ENCODE results near the gene ANKRD34A.

GRCh38 chr1:145956781-145957442 lies 7.5 kb downstream of the ANKRD34A start:
- no peak for TF ChIP-seq EP300 (IDR thresholded peaks at IDR 0.05; ENCODE audit: borderline replicate concordance in 1 of 2, low read depth in 2 of 2, low read length in 2 of 2)
- TF ChIP-seq YY1 (IDR thresholded peaks at IDR 0.05; ENCODE audit: low read depth, low read length) = no peak
- TF ChIP-seq CTCF (IDR thresholded peaks at IDR 0.05; ENCODE audit: control extremely low read depth in 1 of 3, insufficient read depth in 1 of 3, low read depth in 1 of 3, low read length in 3 of 3) = no peak
- TF ChIP-seq GTF2F1 (IDR thresholded peaks at IDR 0.05; ENCODE audit: borderline replicate concordance, low read depth, low read length) = no peak
- no peak for TF ChIP-seq JUN (IDR thresholded peaks at IDR 0.05; ENCODE audit: low read depth, low read length)
- no peak for TF ChIP-seq MAX (IDR thresholded peaks at IDR 0.05)
- no peak for TF ChIP-seq USF2 (IDR thresholded peaks at IDR 0.05; ENCODE audit: low read length)
- no peak for TF ChIP-seq POLR2A (IDR thresholded peaks at IDR 0.05; ENCODE audit: control extremely low read depth in 1 of 2, low read depth in 2 of 2, low read length in 2 of 2)
- TF ChIP-seq CBX5 (IDR thresholded peaks at IDR 0.05; ENCODE audit: low read depth, low read length) = no peak
- TF ChIP-seq RAD21 (IDR thresholded peaks at IDR 0.05 in 1 of 2, conservative IDR thresholded peaks at IDR 0.05 in 1 of 2; ENCODE audit: low read depth in 2 of 2, low read length in 2 of 2) = no peak
- no peak for TF ChIP-seq PHF8 (conservative IDR thresholded peaks at IDR 0.05; ENCODE audit: low read depth, low read length)
- no peak for TF ChIP-seq JUND (IDR thresholded peaks at IDR 0.05; ENCODE audit: low read length)
- TF ChIP-seq ZNF274 (IDR thresholded peaks at IDR 0.05; ENCODE audit: borderline replicate concordance, extremely low read depth, low read length) = no peak
- TF ChIP-seq SIN3A (conservative IDR thresholded peaks at IDR 0.05 in 1 of 2, IDR thresholded peaks at IDR 0.05 in 1 of 2; ENCODE audit: low read depth in 1 of 2, low read length in 2 of 2) = no peak

Measured in H1 (cell line).